HG03575 (cell line): ENCODE results near the gene ZMAT3.
"Not testable (repeated sequence)": the region's sequence is repeated elsewhere in the genome, so short reads cannot be mapped to it uniquely, and the experiment has no call there.

Experiments used
- ATAC-seq: cut with Tn5 transposase; IDR thresholded peaks from one replicate; pipeline ENCODE4 v1.9.1; 2021; ENCODE audit not compliant: unreplicated experiment, insufficient number of reproducible peaks, low FRiP score; ENCODE audit errors: extremely low read depth

The ZMAT3 gene

GRCh38 chr3:179071027-179071322 lies 634 bp downstream of the ZMAT3 start:
- no peak for ATAC-seq

GRCh38 chr3:179069762-179070390 lies 1.7 kb downstream of the ZMAT3 start:
- ATAC-seq = no peak

GRCh38 chr3:179068779-179069530 lies 2.7 kb downstream of the ZMAT3 start:
- ATAC-seq = no peak

GRCh38 chr3:179067839-179068238 lies 3.8 kb downstream of the ZMAT3 start:
- ATAC-seq = no peak

- no peak for ATAC-seq
Measured at GRCh38 chr3:179067291-179067690, 4.3 kb downstream of the ZMAT3 start.

GRCh38 chr3:179063945-179064560 lies 7.6 kb downstream of the ZMAT3 start:
- no peak for ATAC-seq

- no peak for ATAC-seq
Measured at GRCh38 chr3:179056326-179056725, 15.3 kb downstream of the ZMAT3 start.

- ATAC-seq = not testable (repeated sequence)
Measured at GRCh38 chr3:179054565-179054964, 17.0 kb downstream of the ZMAT3 start.

- ATAC-seq = peak; percentile 47
Measured at GRCh38 chr3:179046497-179047353, 24.9 kb downstream of the ZMAT3 start.

- peak; percentile 31 for ATAC-seq
Measured at GRCh38 chr3:179045719-179046402, 25.7 kb downstream of the ZMAT3 start.

GRCh38 chr3:179038899-179039251 lies 32.7 kb downstream of the ZMAT3 start:
- not testable (repeated sequence) for ATAC-seq

- no peak for ATAC-seq
Measured at GRCh38 chr3:179038216-179038898, 33.3 kb downstream of the ZMAT3 start.

GRCh38 chr3:179037351-179037750 lies 34.3 kb downstream of the ZMAT3 start:
- no peak for ATAC-seq

GRCh38 chr3:179036626-179037300 lies 34.8 kb downstream of the ZMAT3 start:
- ATAC-seq = no peak

GRCh38 chr3:179036226-179036625 lies 35.4 kb downstream of the ZMAT3 start:
- ATAC-seq = no peak

- ATAC-seq = no peak
Measured at GRCh38 chr3:179035232-179035631, 36.4 kb downstream of the ZMAT3 start.

GRCh38 chr3:179033304-179033657 lies 38.3 kb downstream of the ZMAT3 start:
- ATAC-seq = not testable (repeated sequence)
